SU-DHL-6 (cell line): ENCODE data around the gene ORAI2.

Experiments
- CTCF ChIP-seq: fragments of 200-600 bp; sonication (generic); IDR thresholded peaks from one replicate; pipeline ENCODE4 v1.5.1; 2017; ENCODE audit warnings: antibody characterized with exemption, mild to moderate bottlenecking, low read length, moderate library complexity; ENCODE audit not compliant: insufficient read depth, poor library complexity, severe bottlenecking
- EZH2phosphoT487 ChIP-seq: fragments of 200-600 bp; sonication (generic), shearing (Covaris generic); conservative IDR thresholded peaks from 2 replicates; pipeline ENCODE4 v1.6.1; 2018; ENCODE audit warnings: mild to moderate bottlenecking, antibody characterized with exemption, low read length, moderate library complexity, mixed read lengths

- no peak for TF ChIP-seq CTCF
- TF ChIP-seq EZH2phosphoT487: no peak
Observed at GRCh38 chr7:102415685-102416225, 17.6 kb upstream of the ORAI2 start.
